ENCODE data around the gene HK3.

GRCh38 chr5:176832162-176832561 lies 67.0 kb downstream of the HK3 start:
- TF ChIP-seq, protein P1, sequence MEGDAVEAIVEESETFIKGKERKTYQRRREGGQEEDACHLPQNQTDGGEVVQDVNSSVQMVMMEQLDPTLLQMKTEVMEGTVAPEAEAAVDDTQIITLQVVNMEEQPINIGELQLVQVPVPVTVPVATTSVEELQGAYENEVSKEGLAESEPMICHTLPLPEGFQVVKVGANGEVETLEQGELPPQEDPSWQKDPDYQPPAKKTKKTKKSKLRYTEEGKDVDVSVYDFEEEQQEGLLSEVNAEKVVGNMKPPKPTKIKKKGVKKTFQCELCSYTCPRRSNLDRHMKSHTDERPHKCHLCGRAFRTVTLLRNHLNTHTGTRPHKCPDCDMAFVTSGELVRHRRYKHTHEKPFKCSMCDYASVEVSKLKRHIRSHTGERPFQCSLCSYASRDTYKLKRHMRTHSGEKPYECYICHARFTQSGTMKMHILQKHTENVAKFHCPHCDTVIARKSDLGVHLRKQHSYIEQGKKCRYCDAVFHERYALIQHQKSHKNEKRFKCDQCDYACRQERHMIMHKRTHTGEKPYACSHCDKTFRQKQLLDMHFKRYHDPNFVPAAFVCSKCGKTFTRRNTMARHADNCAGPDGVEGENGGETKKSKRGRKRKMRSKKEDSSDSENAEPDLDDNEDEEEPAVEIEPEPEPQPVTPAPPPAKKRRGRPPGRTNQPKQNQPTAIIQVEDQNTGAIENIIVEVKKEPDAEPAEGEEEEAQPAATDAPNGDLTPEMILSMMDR (conservative IDR thresholded peaks at IDR 0.05), result no peak
- no peak for TF ChIP-seq ZFX (IDR thresholded peaks at IDR 0.05)

Data from C4-2B (cell line).